AG04450 (cell line): ENCODE data around the gene SHC2. TPM values are rescaled to one million over a fixed set of nuclear protein-coding genes. Genes with fewer than 3 reads are reported as not detected.

Experiments
- CTCF ChIA-PET: fragments of 300-600, 350-600 bp; formaldehyde crosslinking; extraction: SDS; loops from one replicate; lab custom pipeline; 2022; ENCODE audit warnings: antibody characterized with exemption, inconsistent platforms; lab: Charles Lee
- POLR2A ChIA-PET: fragments of 350-600 bp; formaldehyde crosslinking; extraction: SDS; loops from one replicate; lab custom pipeline; 2021; ENCODE audit warnings: antibody characterized with exemption, inconsistent platforms; lab: Yijun Ruan, JAX
- DNase-seq: peaks from one replicate; pipeline ENCODE4 v3.0.0-alpha.2; 2011; ENCODE audit warnings: low read depth, low spot score
- H3K27ac ChIP-seq: one replicate; pipeline ENCODE4 v1.5.1; 2012; ENCODE audit warnings: low read depth, low read length, control low read depth
- H3K27me3 ChIP-seq: one replicate; pipeline ENCODE4 v1.6.0; 2012; ENCODE audit warnings: low read length; ENCODE audit not compliant: control insufficient read depth, insufficient read depth
- H3K4me3 ChIP-seq: 2 replicates; pipeline ENCODE4 v1.5.1; 2011; ENCODE audit warnings: mild to moderate bottlenecking, low read depth, low read length, control low read depth
- H3K9me3 ChIP-seq: 2 replicates; pipeline ENCODE4 v1.5.1; 2012; ENCODE audit warnings: low read length; ENCODE audit not compliant: control insufficient read depth, insufficient read depth
- polyA plus RNA-seq: library from polyadenylated mRNA; depleted of rRNA; stranded (reverse); fragments of >200 nt; gene quantifications from 2 replicates; pipeline ENCODE4 v1.2.3, GENCODE V29; 2011
- TF ChIP-seq, protein P1 (sequence below): IDR thresholded peaks from 2 replicates; pipeline ENCODE4 v1.5.1; 2011; ENCODE audit warnings: low read depth, low read length, control low read depth, inconsistent platforms

SHC2 gene
- polyA plus RNA-seq, 1 experiment: 1.3 TPM

GRCh38 chr19:419721-420515 is 40.9 kb downstream of the SHC2 start:
- POLR2A ChIA-PET: no interaction called here
- CTCF ChIA-PET: no interaction called here
- Histone ChIP-seq H3K27me3 (no peaks in the 10 kb centered on the region), H3K9me3 (peaks cover 33% of the 10 kb centered on the region), H3K4me3 (no peak overlapping the region), H3K27ac (no peak overlapping the region)
- no peak for DNase-seq
- TF ChIP-seq, protein P1, sequence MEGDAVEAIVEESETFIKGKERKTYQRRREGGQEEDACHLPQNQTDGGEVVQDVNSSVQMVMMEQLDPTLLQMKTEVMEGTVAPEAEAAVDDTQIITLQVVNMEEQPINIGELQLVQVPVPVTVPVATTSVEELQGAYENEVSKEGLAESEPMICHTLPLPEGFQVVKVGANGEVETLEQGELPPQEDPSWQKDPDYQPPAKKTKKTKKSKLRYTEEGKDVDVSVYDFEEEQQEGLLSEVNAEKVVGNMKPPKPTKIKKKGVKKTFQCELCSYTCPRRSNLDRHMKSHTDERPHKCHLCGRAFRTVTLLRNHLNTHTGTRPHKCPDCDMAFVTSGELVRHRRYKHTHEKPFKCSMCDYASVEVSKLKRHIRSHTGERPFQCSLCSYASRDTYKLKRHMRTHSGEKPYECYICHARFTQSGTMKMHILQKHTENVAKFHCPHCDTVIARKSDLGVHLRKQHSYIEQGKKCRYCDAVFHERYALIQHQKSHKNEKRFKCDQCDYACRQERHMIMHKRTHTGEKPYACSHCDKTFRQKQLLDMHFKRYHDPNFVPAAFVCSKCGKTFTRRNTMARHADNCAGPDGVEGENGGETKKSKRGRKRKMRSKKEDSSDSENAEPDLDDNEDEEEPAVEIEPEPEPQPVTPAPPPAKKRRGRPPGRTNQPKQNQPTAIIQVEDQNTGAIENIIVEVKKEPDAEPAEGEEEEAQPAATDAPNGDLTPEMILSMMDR: no peak

DNA sequence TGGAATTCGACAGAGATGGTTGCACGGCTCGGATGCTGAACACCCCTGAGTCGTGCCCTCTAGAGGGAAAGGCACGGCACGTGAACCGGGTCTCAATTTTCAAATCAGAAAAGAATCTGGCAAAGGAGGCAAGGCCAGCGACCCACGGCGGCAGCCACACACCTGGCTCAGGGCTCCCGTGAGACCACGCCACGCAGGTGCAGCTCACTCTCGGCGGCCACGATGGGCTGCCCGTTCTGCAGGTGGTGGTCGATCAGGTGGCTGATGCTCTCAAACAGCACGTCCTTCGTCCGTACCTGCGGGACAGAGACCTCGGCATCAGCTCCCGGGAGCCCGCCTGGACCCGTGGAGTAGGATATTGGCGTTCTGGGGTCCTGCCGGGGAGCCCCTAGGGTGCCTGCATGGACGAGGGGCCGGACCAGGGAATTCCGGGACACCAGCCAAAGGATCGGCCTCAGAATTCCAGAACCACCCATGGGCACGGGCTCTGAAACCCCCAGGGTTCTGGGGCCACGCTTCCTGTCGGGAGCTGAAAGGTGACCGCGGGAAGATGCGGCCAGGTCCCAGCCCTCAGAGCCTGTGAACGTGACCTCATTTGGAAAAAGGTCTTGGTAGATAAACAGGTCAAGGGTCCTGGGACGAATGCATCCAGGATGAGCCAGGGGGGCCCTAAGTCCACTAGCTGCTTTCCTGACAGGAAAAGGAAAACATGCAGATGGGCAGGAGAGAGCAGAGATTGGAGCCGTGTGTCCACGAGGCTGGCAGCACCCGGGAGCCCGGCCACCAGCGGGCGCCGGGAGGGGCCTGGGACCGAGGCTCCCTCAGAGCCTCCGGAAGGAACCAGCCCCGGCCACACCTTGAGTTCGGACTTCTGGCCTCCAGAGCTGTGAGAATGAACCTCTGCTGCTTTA is 41.8 kb downstream of the SHC2 start:
- no peak overlapping the region for H3K4me3 ChIP-seq
- peaks cover 30% of the 10 kb centered on the region; the same call in 1 of the 2 replicates for H3K9me3 ChIP-seq
- POLR2A ChIA-PET: interaction anchor here (0.5 kb wide), 1 partner anchor 153 kb away, joined by 3 read pairs; no protein-coding TSS in a partner anchor
- DNase-seq: no peak
- TF ChIP-seq, protein P1: no peak
- H3K27ac ChIP-seq: no peak overlapping the region
- CTCF ChIA-PET: no interaction called here
- H3K27me3 ChIP-seq: no peaks in the 10 kb centered on the region

GRCh38 chr19:416416-416815 is 44.4 kb downstream of the SHC2 start:
- H3K27me3 ChIP-seq: no peaks in the 10 kb centered on the region
- no peak for DNase-seq
- TF ChIP-seq, protein P1: no peak
- H3K27ac ChIP-seq: no peak overlapping the region
- POLR2A ChIA-PET: no interaction called here
- H3K4me3 ChIP-seq: no peak overlapping the region
- CTCF ChIA-PET: no interaction called here
- H3K9me3 ChIP-seq: peaks cover 48% of the 10 kb centered on the region

DNA sequence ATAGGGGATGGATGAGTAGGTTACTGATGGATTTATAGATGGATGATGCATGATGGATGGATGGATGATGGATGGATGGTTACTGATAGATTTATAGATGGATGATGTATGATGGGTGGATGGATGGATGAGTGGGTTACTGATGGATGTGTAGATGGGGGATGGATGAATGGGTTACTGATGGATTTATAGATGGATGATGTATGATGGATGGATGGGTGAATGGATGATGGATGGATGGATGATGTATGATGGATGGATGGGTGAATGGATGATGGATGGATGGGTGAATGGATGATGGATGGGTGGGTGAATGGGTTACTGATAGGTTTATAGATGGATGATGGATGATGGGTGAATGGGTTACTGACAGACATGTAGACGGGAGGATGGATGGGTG is 45.5 kb downstream of the SHC2 start:
- no peak overlapping the region for H3K27ac ChIP-seq
- H3K27me3 ChIP-seq: peaks cover under 1% of the 10 kb centered on the region
- TF ChIP-seq, protein P1: no peak
- no peak for DNase-seq
- CTCF ChIA-PET: no interaction called here
- H3K4me3 ChIP-seq: no peak overlapping the region
- POLR2A ChIA-PET: no interaction called here
- H3K9me3 ChIP-seq: peaks cover 59% of the 10 kb centered on the region
